MCF 10A (cell line): ENCODE measurements around the gene KCTD11. TPM values are rescaled to one million over a fixed set of nuclear protein-coding genes. Genes with fewer than 3 reads are reported as not detected.
"Not testable (repeated sequence)": the region's sequence is repeated elsewhere in the genome, so short reads cannot be mapped to it uniquely, and the experiment has no call there.

ENCODE experiments used
- BruUV-seq: library from RNA; stranded (reverse); fragments of 400-500 nt; replicated peaks from 2 replicates; lab custom pipeline; 2021; lab: Mats Ljungman, UMichigan
- CTCF ChIA-PET: fragments of 300-600 bp; sonication (Branson Sonifier 250); formaldehyde crosslinking; extraction: SDS; loops from one replicate; lab custom pipeline; 2021; ENCODE audit warnings: antibody characterized with exemption, inconsistent platforms; lab: Yijun Ruan, JAX
- POLR2A ChIA-PET: fragments of 300-600, 350-650 bp; sonication (Branson Sonifier 250); formaldehyde crosslinking; extraction: SDS; loops from one replicate; lab custom pipeline; 2020; ENCODE audit warnings: antibody characterized with exemption, inconsistent platforms; lab: Yijun Ruan, JAX
- DNase-seq: peaks from one replicate; pipeline ENCODE4 v3.0.0-alpha.2; 2018; ENCODE audit not compliant: unreplicated experiment
- H3K27ac Mint-ChIP-seq: one replicate; pipeline ENCODE4 v1.8.0; 2022; ENCODE audit warnings: mild to moderate bottlenecking, low read depth, mixed read lengths; ENCODE audit not compliant: unreplicated experiment
- H3K27me3 Mint-ChIP-seq: one replicate; pipeline ENCODE4 v1.8.0; 2022; ENCODE audit warnings: mixed read lengths; ENCODE audit not compliant: insufficient read depth, unreplicated experiment
- H3K36me3 Mint-ChIP-seq: one replicate; pipeline ENCODE4 v1.8.0; 2022; ENCODE audit warnings: mild to moderate bottlenecking, moderate library complexity, mixed read lengths; ENCODE audit not compliant: insufficient read depth, unreplicated experiment
- H3K4me1 Mint-ChIP-seq: one replicate; pipeline ENCODE4 v1.8.0; 2022; ENCODE audit warnings: mixed read lengths; ENCODE audit not compliant: insufficient read depth, unreplicated experiment
- H3K4me3 Mint-ChIP-seq: one replicate; pipeline ENCODE4 v1.8.0; 2022; ENCODE audit warnings: mild to moderate bottlenecking, moderate library complexity, mixed read lengths; ENCODE audit not compliant: unreplicated experiment
- H3K9me3 Mint-ChIP-seq: one replicate; pipeline ENCODE4 v1.8.0; 2022; ENCODE audit warnings: mixed read lengths; ENCODE audit not compliant: unreplicated experiment
- CTCF ChIP-seq: fragments of 200-600 bp; IDR thresholded peaks from one replicate; pipeline ENCODE4 v1.8.0; 2022; ENCODE audit warnings: antibody characterized with exemption, mild to moderate bottlenecking; ENCODE audit not compliant: unreplicated experiment
- intact Hi-C: fragments of 100-400 bp; cut with micrococcal nuclease; formaldehyde crosslinking; loops from 2 replicates; pipeline ENCODE4 v1.14.1; 2022
- total RNA-seq: library from RNA; stranded (reverse); gene quantifications from 2 replicates; pipeline ENCODE4 v1.2.3, GENCODE V29; 2022

KCTD11 gene
- total RNA-seq, 1 experiment from 2014 or later: 10.1 TPM

- no TSS peak for BruUV-seq
- POLR2A ChIA-PET: interaction anchor here (0.6 to 3.6 kb wide), 8 partner anchors 9 to 297 kb away, joined by 3 to 54 read pairs (median 8); partner anchors contain the start of genes DVL2, KCTD11, SAT2 and TMEM95
- H3K27ac Mint-ChIP-seq: no peak overlapping the region
Measured at GRCh38 chr17:7330638-7331015, 21.3 kb upstream of the KCTD11 start.

GRCh38 chr17:7332111-7332510, 19.9 kb upstream of the KCTD11 start:
- no peak for TF ChIP-seq CTCF
- H3K36me3 Mint-ChIP-seq: peaks cover 5% of the 10 kb centered on the region
- no peaks in the 10 kb centered on the region for H3K27me3 Mint-ChIP-seq
- H3K4me1 Mint-ChIP-seq: peaks cover 15% of the 10 kb centered on the region
- POLR2A ChIA-PET: no interaction called here
- no TSS peak for BruUV-seq
- CTCF ChIA-PET: no interaction called here
- intact Hi-C loops: no loop called here
- H3K4me3 Mint-ChIP-seq: no peak overlapping the region
- no peak overlapping the region for H3K27ac Mint-ChIP-seq
- no peaks in the 10 kb centered on the region for H3K9me3 Mint-ChIP-seq
- no peak for DNase-seq

More at GRCh38 chr17:7330638-7331015, 21.3 kb upstream of the KCTD11 start:
- CTCF ChIA-PET: interaction anchor here (1.1 kb wide), 1 partner anchor 106 kb away, joined by 5 read pairs; no protein-coding TSS in a partner anchor
- no peaks in the 10 kb centered on the region for H3K9me3 Mint-ChIP-seq
- intact Hi-C loops: no loop called here
- DNase-seq: no peak
- H3K4me3 Mint-ChIP-seq: peak overlapping the region; percentile 99
- peaks cover 16% of the 10 kb centered on the region for H3K36me3 Mint-ChIP-seq
- H3K27me3 Mint-ChIP-seq: no peaks in the 10 kb centered on the region
- H3K4me1 Mint-ChIP-seq: peaks cover 15% of the 10 kb centered on the region
- no peak for TF ChIP-seq CTCF

GRCh38 chr17:7332600-7333069, 19.3 kb upstream of the KCTD11 start:
- H3K4me1 Mint-ChIP-seq: peaks cover 14% of the 10 kb centered on the region
- H3K9me3 Mint-ChIP-seq, H3K36me3 Mint-ChIP-seq, H3K4me3 Mint-ChIP-seq, H3K27me3 Mint-ChIP-seq, intact Hi-C loops, DNase-seq, H3K27ac Mint-ChIP-seq, CTCF ChIA-PET, BruUV-seq, POLR2A ChIA-PET: not testable (repeated sequence)

GRCh38 chr17:7334938-7335538, 16.9 kb upstream of the KCTD11 start:
- no peaks in the 10 kb centered on the region for H3K27me3 Mint-ChIP-seq
- ChIA-PET POLR2A (interaction anchor here (1.0 to 1.6 kb wide), 3 partner anchors 9 to 225 kb away, joined by 3 to 5 read pairs (median 3); partner anchors contain the start of gene TMEM95), CTCF (interaction anchor here (0.6 to 1.3 kb wide), 3 partner anchors 9 to 483 kb away, joined by 3 to 4 read pairs (median 3); no protein-coding TSS in a partner anchor)
- TF ChIP-seq CTCF: no peak
- H3K4me1 Mint-ChIP-seq: no peaks in the 10 kb centered on the region
- no peak overlapping the region for H3K27ac Mint-ChIP-seq
- intact Hi-C loops: no loop called here
- H3K9me3 Mint-ChIP-seq: no peaks in the 10 kb centered on the region
- H3K4me3 Mint-ChIP-seq: no peak overlapping the region
- H3K36me3 Mint-ChIP-seq: peaks cover 5% of the 10 kb centered on the region
- no TSS peak for BruUV-seq
- no peak for DNase-seq

- POLR2A ChIA-PET: interaction anchor here (1.0 to 1.2 kb wide), 2 partner anchors 15 to 224 kb away, joined by 3 to 6 read pairs; no protein-coding TSS in a partner anchor
- H3K4me1 Mint-ChIP-seq, intact Hi-C loops, H3K4me3 Mint-ChIP-seq, H3K9me3 Mint-ChIP-seq, H3K27ac Mint-ChIP-seq, H3K27me3 Mint-ChIP-seq, BruUV-seq, DNase-seq, H3K36me3 Mint-ChIP-seq: not testable (repeated sequence)
- CTCF ChIA-PET: interaction anchor here (1.3 to 1.4 kb wide), 2 partner anchors 10 to 39 kb away, joined by 4 to 5 read pairs; no protein-coding TSS in a partner anchor
Measured at GRCh38 chr17:7335765-7336164, 16.2 kb upstream of the KCTD11 start.
